ENCODE data around the gene UNC50.

- TF ChIP-seq CTCF (conservative IDR thresholded peaks at IDR 0.05 in 1 of 2, IDR thresholded peaks at IDR 0.05 in 1 of 2; ENCODE audit: extremely low read depth in 1 of 2, insufficient read depth in 1 of 2, low read depth in 1 of 2, low read length in 2 of 2) (no peak), EZH2 (IDR thresholded peaks at IDR 0.05; ENCODE audit: borderline replicate concordance, low read length) (no peak)
These were observed 28.5 kb upstream of the UNC50 start for GRCh38 chr2:98579926-98580325.

All from mammary epithelial cell (primary cell).